GM12878 (cell line): ENCODE measurements around the gene MAST4. TPM values are rescaled to one million over a fixed set of nuclear protein-coding genes. Genes with fewer than 3 reads are reported as not detected.

Experiments used
- ATAC-seq: fragments of 200-7000 bp; cut with Tn5 transposase; 3 replicates; pipeline ENCODE4 v1.9.1; 2020; ENCODE audit warnings: mild to moderate bottlenecking, moderate library complexity
- BruUV-seq: library from RNA; stranded (reverse); fragments of 400-500 nt; replicated peaks from 2 replicates; lab custom pipeline; 2021; lab: Mats Ljungman, UMichigan
- CTCF ChIA-PET: fragments of 300-600 bp; sonication (Branson Sonifier 250); formaldehyde crosslinking; extraction: SDS; loops from one replicate; lab custom pipeline; 2021; ENCODE audit warnings: inconsistent platforms; lab: Yijun Ruan, JAX
- POLR2A ChIA-PET: fragments of 350-600 bp; formaldehyde crosslinking; extraction: SDS; loops from one replicate; lab custom pipeline; 2021; ENCODE audit warnings: inconsistent platforms; lab: Charles Lee
- RAD21 ChIA-PET: fragments of 300-600 bp; sonication (Branson Sonifier 250); formaldehyde crosslinking; loops from one replicate; lab custom pipeline; 2023; ENCODE audit warnings: antibody characterized with exemption; ENCODE audit not compliant: unreplicated experiment; lab: Charles Lee
- SMC1A ChIA-PET: fragments of 300-600 bp; sonication (Branson Sonifier 250); formaldehyde crosslinking; loops from one replicate; lab custom pipeline; 2023; ENCODE audit not compliant: unreplicated experiment, uncharacterized antibody; lab: Charles Lee
- DNase-seq: peaks from one replicate; pipeline ENCODE4 v3.0.0-alpha.2; 2011; ENCODE audit warnings: low read depth, low spot score
- FAIRE-seq: peaks from 3 replicates; lab custom pipeline; 2011; peaks lifted over from hg19 to GRCh38; lab: Jason Lieb, UNC
- H2AFZ ChIP-seq: 2 replicates; pipeline ENCODE4 v1.6.0; 2011; ENCODE audit warnings: low read depth, low read length, control low read depth; ENCODE audit not compliant: control insufficient read depth
- H3K27ac ChIP-seq: 2 replicates; pipeline ENCODE4 v1.5.1; 2011; ENCODE audit warnings: control low read depth; ENCODE audit not compliant: control insufficient read depth, insufficient read depth
- H3K27me3 ChIP-seq, 2 experiments: replicated peaks in 1 of 2; 2 replicates each; pipeline versions ENCODE4 v1.6.0 to v1.6.1; 2011; ENCODE audit warnings: low read length in 1 of 2; ENCODE audit not compliant: control insufficient read depth in 2 of 2, insufficient read depth in 2 of 2
- H3K36me3 ChIP-seq, 2 experiments: 2 replicates each; pipeline ENCODE4 v1.5.1; 2011; ENCODE audit warnings: low read length in 1 of 2; ENCODE audit not compliant: control insufficient read depth in 2 of 2, insufficient read depth in 2 of 2
- H3K4me1 ChIP-seq: 2 replicates; pipeline ENCODE4 v1.6.1; 2011; ENCODE audit warnings: mild to moderate bottlenecking, low read length, moderate library complexity, mixed read lengths; ENCODE audit not compliant: control insufficient read depth, insufficient read depth
- H3K4me2 ChIP-seq: 2 replicates; pipeline ENCODE4 v1.6.0; 2011; ENCODE audit warnings: control low read depth; ENCODE audit not compliant: control insufficient read depth, insufficient read depth
- H3K4me3 ChIP-seq: fragments of 200-600 bp; sonication (generic); 2 replicates; pipeline ENCODE4 v1.5.1; 2016
- H3K79me2 ChIP-seq: 2 replicates; pipeline ENCODE4 v1.6.0; 2011; ENCODE audit warnings: low read length; ENCODE audit not compliant: control insufficient read depth, insufficient read depth
- H3K9ac ChIP-seq: 2 replicates; pipeline ENCODE4 v1.8.0; 2011; ENCODE audit warnings: low read length, control low read depth, mixed read lengths; ENCODE audit not compliant: control insufficient read depth, insufficient read depth
- H3K9me3 ChIP-seq: replicated peaks from 3 replicates; pipeline ENCODE4 v1.5.1; 2011; ENCODE audit warnings: mild to moderate bottlenecking, low read length; ENCODE audit not compliant: control insufficient read depth, insufficient read depth
- H4K20me1 ChIP-seq: 2 replicates; pipeline ENCODE4 v1.6.0; 2011; ENCODE audit not compliant: control insufficient read depth, insufficient read depth
- BMI1 ChIP-seq: fragments of 450-650 bp; IDR thresholded peaks from 2 replicates; pipeline ENCODE4 v1.6.1; 2016; ENCODE audit warnings: mild to moderate bottlenecking, moderate library complexity, borderline replicate concordance
- CBFB ChIP-seq: IDR thresholded peaks from 2 replicates; pipeline ENCODE4 v1.6.1; 2016; ENCODE audit warnings: antibody characterized with exemption, low read depth
- ELK1 ChIP-seq: IDR thresholded peaks from 2 replicates; pipeline ENCODE4 v1.6.1; 2012; ENCODE audit warnings: low read depth, low read length, improper control_type of control experiment
- EP300 ChIP-seq, 2 experiments: fragments of 150-350 bp in 1 of 2; IDR thresholded peaks; 2 replicates each; pipeline ENCODE4 v1.6.1; 2011 to 2012; ENCODE audit warnings: low read depth in 2 of 2, low read length in 2 of 2, borderline replicate concordance in 1 of 2, improper control_type of control experiment in 1 of 2, inconsistent platforms in 1 of 2; ENCODE audit not compliant: control insufficient read depth in 1 of 2
- HDAC2 ChIP-seq: fragments of 200-600 bp; sonication (generic); IDR thresholded peaks from 2 replicates; pipeline ENCODE4 v1.6.1; 2017
- HDAC6 ChIP-seq: fragments of 200-600 bp; sonication (generic); IDR thresholded peaks from one replicate; pipeline ENCODE4 v1.8.0; 2017; ENCODE audit warnings: antibody characterized with exemption; ENCODE audit not compliant: unreplicated experiment
- JUNB ChIP-seq: IDR thresholded peaks from 2 replicates; pipeline ENCODE4 v1.6.1; 2016; ENCODE audit warnings: antibody characterized with exemption, mild to moderate bottlenecking
- JUND ChIP-seq: IDR thresholded peaks from 2 replicates; pipeline ENCODE4 v1.6.1; 2012; ENCODE audit warnings: low read depth, mild to moderate bottlenecking, low read length, improper control_type of control experiment, moderate library complexity
- LARP7 ChIP-seq: fragments of 450-650 bp; IDR thresholded peaks from 2 replicates; pipeline ENCODE4 v1.6.1; 2017; ENCODE audit warnings: mild to moderate bottlenecking
- MAX ChIP-seq: IDR thresholded peaks from 2 replicates; pipeline ENCODE4 v1.6.1; 2012; ENCODE audit warnings: low read depth, low read length, improper control_type of control experiment
- MEF2B ChIP-seq: fragments of 450-650 bp; IDR thresholded peaks from 2 replicates; pipeline ENCODE4 v1.6.1; 2018; ENCODE audit warnings: mild to moderate bottlenecking, moderate library complexity; ENCODE audit not compliant: partially characterized antibody, poor library complexity, severe bottlenecking
- PBX3 ChIP-seq: IDR thresholded peaks from 2 replicates; pipeline ENCODE4 v1.6.1; 2011; ENCODE audit warnings: mild to moderate bottlenecking, low read depth, low read length, moderate library complexity; ENCODE audit not compliant: insufficient replicate concordance
- POLR2AphosphoS5 ChIP-seq: IDR thresholded peaks from 2 replicates; pipeline ENCODE4 v1.6.1; 2011; ENCODE audit warnings: mild to moderate bottlenecking, low read length, inconsistent platforms
- RELA ChIP-seq: fragments of 450-650 bp; IDR thresholded peaks from 2 replicates; pipeline ENCODE4 v1.8.0; 2014; ENCODE audit warnings: borderline replicate concordance; ENCODE audit not compliant: partially characterized antibody
- SMAD1 ChIP-seq: fragments of 450-650 bp; IDR thresholded peaks from 2 replicates; pipeline ENCODE4 v1.6.1; 2018; ENCODE audit warnings: mild to moderate bottlenecking, low read depth; ENCODE audit not compliant: partially characterized antibody
- SP1 ChIP-seq: IDR thresholded peaks from one replicate; pipeline ENCODE4 v1.6.1; 2011; ENCODE audit warnings: low read depth, low read length
- SRF ChIP-seq, 2 experiments: IDR thresholded peaks; 2 replicates each; pipeline ENCODE4 v1.6.1; 2011; ENCODE audit warnings: low read depth in 2 of 2, low read length in 2 of 2, mild to moderate bottlenecking in 1 of 2, moderate library complexity in 1 of 2
- ZBTB33 ChIP-seq: fragments of 450-650 bp; IDR thresholded peaks from 2 replicates; pipeline ENCODE4 v1.6.1; 2017; ENCODE audit warnings: mild to moderate bottlenecking
- in situ Hi-C: fragments of 300-500 bp; cut with MboI; formaldehyde crosslinking; loops from 9 replicates; pipeline ENCODE4 v1.14.3; 2018; ENCODE audit warnings: mixed read lengths
- intact Hi-C: fragments of 100-400 bp; cut with micrococcal nuclease; formaldehyde crosslinking; loops from one replicate; pipeline ENCODE4 v1.14.2; 2022; ENCODE audit not compliant: unreplicated experiment
- polyA plus RNA-seq, 11 experiments: library from polyadenylated mRNA; depleted of rRNA in 4 of 11; unstranded in 6 of 11; stranded (reverse) in 5 of 11; fragments of >200 nt; fragmentation: Nextera tagmentation in 4 of 11; fragmentation: Illumina TruSeq in 1 of 11; extraction: Ambion mirVana in 4 of 11; extraction: Trizol in 1 of 11; gene quantifications; 1 replicate in 1 of 11; 2 replicates in 10 of 11; pipeline versions ENCODE4 v1.2.1 to v1.2.3, GENCODE V29; 2011 to 2016; ENCODE audit warnings: inconsistent platforms in 2 of 11, missing spikeins in 2 of 11, low read depth in 1 of 11
- total RNA-seq, 4 experiments: library from RNA; depleted of rRNA in 3 of 4; stranded (reverse); fragments of >200 nt in 3 of 4; fragmentation: Illumina TruSeq in 1 of 4; extraction: Trizol in 1 of 4; gene quantifications; 2 replicates each; pipeline versions ENCODE4 v1.2.1 to v1.2.3, GENCODE V29; 2013 to 2021

Gene MAST4
- total and polyA plus RNA-seq, 10 of the 15 experiments (the other 5 are each of a cell fraction or from before 2014, with no cell fraction given): 0.02 to 1.6 (median 0.29) TPM; not detected in 1

- no TSS peak for BruUV-seq
- no peak for TF ChIP-seq JUNB
- no peak for TF ChIP-seq ZBTB33
- TF ChIP-seq CBFB: no peak
- TF ChIP-seq HDAC6: no peak
- TF ChIP-seq PBX3: no peak
- no peak for TF ChIP-seq HDAC2
- TF ChIP-seq ELK1: no peak
- TF ChIP-seq JUND: no peak
- no peak for TF ChIP-seq POLR2AphosphoS5
- TF ChIP-seq SRF (IDR thresholded peaks at IDR 0.05; ENCODE audit: low read depth in 2 of 2, low read length in 2 of 2): no peak
- no peak for TF ChIP-seq SP1
- TF ChIP-seq RELA: no peak
- TF ChIP-seq SMAD1: no peak
- no peak for TF ChIP-seq MAX
- no peak for TF ChIP-seq BMI1
- no peak for TF ChIP-seq LARP7
- no peak for TF ChIP-seq MEF2B
- TF ChIP-seq EP300 (IDR thresholded peaks at IDR 0.05; ENCODE audit: borderline replicate concordance in 1 of 2, control insufficient read depth in 1 of 2, low read depth in 2 of 2, low read length in 2 of 2): no peak
- TF ChIP-seq, all 136 proteins: peak for 0
- Histone ChIP-seq H3K36me3 (no peaks in the 10 kb centered on the region), H3K27ac (no peak overlapping the region), H3K4me1 (no peaks in the 10 kb centered on the region), H3K4me3 (no peak overlapping the region), H3K9ac (no peak overlapping the region), H3K4me2 (no peak overlapping the region), H3K9me3 (no peaks in the 10 kb centered on the region), H4K20me1 (no peaks in the 10 kb centered on the region), H3K27me3 (no peaks in the 10 kb centered on the region), H3K79me2 (no peaks in the 10 kb centered on the region), H2AFZ (no peak overlapping the region)
- ChIA-PET POLR2A (interaction anchor here (0.6 kb wide), 1 partner anchor 654 kb away, joined by 3 read pairs; no protein-coding TSS in a partner anchor), SMC1A (no interaction called here), CTCF (no interaction called here), RAD21 (no interaction called here)
- FAIRE-seq (no peak), ATAC-seq (no peak), DNase-seq (no peak)
- intact Hi-C loops: no loop called here
- in situ Hi-C loops: no loop called here
Measured at GRCh38 chr5:66643387-66643786, 47.2 kb downstream of the MAST4 start.
